ENCODE measurements around the gene NAPB. TPM values are rescaled to one million over a fixed set of nuclear protein-coding genes. Genes with fewer than 3 reads are reported as not detected.
A peak's percentile ranks its signal among the peaks of the same experiment; 100 is the strongest.

NAPB gene
- polyA plus RNA-seq, 2 of the 4 experiments (the other 2 are of a cell fraction) = 6.2 to 12.7 TPM

DNA sequence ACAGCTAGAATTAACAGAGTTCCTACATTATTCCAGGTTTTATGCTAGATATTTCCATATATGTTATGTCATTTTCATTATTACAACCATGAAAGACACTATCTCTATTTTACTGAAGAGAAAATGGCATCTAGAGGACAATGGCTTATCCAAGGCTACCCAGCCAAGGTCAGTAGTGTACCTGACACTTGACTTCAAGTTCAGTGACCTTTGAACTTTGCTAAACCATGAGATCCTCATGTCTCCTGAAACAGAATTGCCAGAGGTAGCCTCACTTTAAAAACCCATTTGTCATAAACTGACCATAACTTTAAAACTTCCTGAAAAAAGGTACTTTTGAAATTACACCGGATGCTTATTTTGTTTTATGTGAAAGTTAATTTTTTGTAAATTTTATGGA, 14.4 kb downstream of the NAPB start:
- ChIA-PET POLR2A (no interaction called here), CTCF (interaction anchor here (0.7 to 2.2 kb wide), 4 partner anchors 12 to 38 kb away, joined by 3 to 9 read pairs (median 3); no protein-coding TSS in a partner anchor)
- no peak for DNase-seq (ENCODE audit: low read depth in 1 of 2, low spot score in 1 of 2)
- WGBS (ENCODE audit: missing lambda C conversion rate) = 97% methylated on average over 1 of the region's 1 CpG
- no peak for ATAC-seq
- FAIRE-seq = no peak
- Histone ChIP-seq H3K4me3 (no peak overlapping the region), H3K4me2 (no peak overlapping the region), H3K9me3 (no peaks in the 10 kb centered on the region), H3K4me1 (peaks cover 2% of the 10 kb centered on the region; the same call in 2 of the 3 replicates), H3K27ac (no peak overlapping the region)
- no peak for TF ChIP-seq CHD2 (IDR thresholded peaks at IDR 0.05; ENCODE audit: low read length, partially characterized antibody)
- TF ChIP-seq FOSB (CRISPR knock-in tag; IDR thresholded peaks at IDR 0.05) = no peak
- no peak for TF ChIP-seq KDM5A (IDR thresholded peaks at IDR 0.05)
- TF ChIP-seq TFCP2L1 (CRISPR knock-in tag; IDR thresholded peaks at IDR 0.05) = no peak
- TF ChIP-seq REST (IDR thresholded peaks at IDR 0.05) = no peak
- no peak for TF ChIP-seq CEBPB (IDR thresholded peaks at IDR 0.05)
- TF ChIP-seq E2F6 (IDR thresholded peaks at IDR 0.05; ENCODE audit: borderline replicate concordance, low read depth) = no peak
- no peak for TF ChIP-seq SREBF2 (IDR thresholded peaks at IDR 0.05)

- no peak overlapping the region for H3K4me3 ChIP-seq
- CTCF ChIA-PET = interaction anchor here (0.6 to 1.9 kb wide), 8 partner anchors 10 to 38 kb away, joined by 3 to 6 read pairs (median 4); no protein-coding TSS in a partner anchor
- FAIRE-seq (no peak), DNase-seq (ENCODE audit: low read depth in 1 of 2, low spot score in 1 of 2) (no peak), ATAC-seq (peak; percentile 64 to 65; a peak in 3 of 6 replicates)
- POLR2A ChIA-PET = no interaction called here
- no peak for TF ChIP-seq HMGXB4 (CRISPR knock-in tag; IDR thresholded peaks at IDR 0.05; ENCODE audit: borderline replicate concordance)
- no peak for TF ChIP-seq EHMT2 (IDR thresholded peaks at IDR 0.05; ENCODE audit: low read depth)
- TF ChIP-seq SREBF2 (IDR thresholded peaks at IDR 0.05) = no peak
- no peaks in the 10 kb centered on the region for H3K9me3 ChIP-seq
- H3K27ac ChIP-seq = no peak overlapping the region
- WGBS (ENCODE audit: missing lambda C conversion rate) = 73% methylated on average over 3 of the region's 3 CpGs
- H3K4me1 ChIP-seq = no peaks in the 10 kb centered on the region
- no peak overlapping the region for H3K4me2 ChIP-seq
These were observed 17.1 kb downstream of the NAPB start for GRCh38 chr20:23404196-23404595.

GRCh38 chr20:23403751-23404150, 17.5 kb downstream of the NAPB start:
- no peak for FAIRE-seq
- no peak for DNase-seq (ENCODE audit: low read depth in 1 of 2, low spot score in 1 of 2)
- no peak overlapping the region for H3K4me3 ChIP-seq
- no peaks in the 10 kb centered on the region for H3K9me3 ChIP-seq
- ChIA-PET POLR2A (no interaction called here), CTCF (interaction anchor here (0.6 to 1.9 kb wide), 5 partner anchors 15 to 39 kb away, joined by 3 to 6 read pairs (median 4); no protein-coding TSS in a partner anchor)
- no peaks in the 10 kb centered on the region for H3K4me1 ChIP-seq
- no peak overlapping the region for H3K4me2 ChIP-seq
- no peak for ATAC-seq
- no peak overlapping the region for H3K27ac ChIP-seq
- 88% methylated on average over 5 of the region's 5 CpGs for WGBS (ENCODE audit: missing lambda C conversion rate)
- TF ChIP-seq NFE2L2 (conservative IDR thresholded peaks at IDR 0.05; ENCODE audit: low read length) = no peak
- no peak for TF ChIP-seq EHF (CRISPR knock-in tag; IDR thresholded peaks at IDR 0.05)
- TF ChIP-seq, protein P1, sequence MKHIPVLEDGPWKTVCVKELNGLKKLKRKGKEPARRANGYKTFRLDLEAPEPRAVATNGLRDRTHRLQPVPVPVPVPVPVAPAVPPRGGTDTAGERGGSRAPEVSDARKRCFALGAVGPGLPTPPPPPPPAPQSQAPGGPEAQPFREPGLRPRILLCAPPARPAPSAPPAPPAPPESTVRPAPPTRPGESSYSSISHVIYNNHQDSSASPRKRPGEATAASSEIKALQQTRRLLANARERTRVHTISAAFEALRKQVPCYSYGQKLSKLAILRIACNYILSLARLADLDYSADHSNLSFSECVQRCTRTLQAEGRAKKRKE (CRISPR knock-in tag; IDR thresholded peaks at IDR 0.05; ENCODE audit: low read depth) = no peak
- TF ChIP-seq ZFP36 (IDR thresholded peaks at IDR 0.05; ENCODE audit: borderline replicate concordance, partially characterized antibody) = no peak
- no peak for TF ChIP-seq SMC3 (IDR thresholded peaks at IDR 0.05)
- no peak for TF ChIP-seq HOXA7 (CRISPR knock-in tag; IDR thresholded peaks at IDR 0.05)
- no peak for TF ChIP-seq RNF2 (IDR thresholded peaks at IDR 0.05; ENCODE audit: borderline replicate concordance, low read depth)
- no peak for TF ChIP-seq PBX3 (IDR thresholded peaks at IDR 0.05)
- TF ChIP-seq CHD4 (IDR thresholded peaks at IDR 0.05; ENCODE audit: borderline replicate concordance) = no peak
- no peak for TF ChIP-seq POLR2AphosphoS2 (conservative IDR thresholded peaks at IDR 0.05; ENCODE audit: low read length)
- TF ChIP-seq JUNB (IDR thresholded peaks at IDR 0.05) = no peak
- TF ChIP-seq ZNF302 (CRISPR knock-in tag; IDR thresholded peaks at IDR 0.05) = no peak
- TF ChIP-seq REST (IDR thresholded peaks at IDR 0.05) = no peak

Measured in A549 (cell line).